H1 (cell line): ENCODE results near the gene MOK. TPM values are rescaled to one million over a fixed set of nuclear protein-coding genes. Genes with fewer than 3 reads are reported as not detected.

Source experiments
- CTCF ChIA-PET: fragments of 300-600 bp; sonication (Branson Sonifier 250); formaldehyde crosslinking; loops from one replicate; lab custom pipeline; 2021; ENCODE audit not compliant: partially characterized antibody; lab: Charles Lee
- POLR2A ChIA-PET: fragments of 300-600 bp; sonication (Branson Sonifier 250); formaldehyde crosslinking; loops from one replicate; lab custom pipeline; 2021; ENCODE audit warnings: inconsistent platforms; ENCODE audit not compliant: partially characterized antibody; lab: Charles Lee
- DNase-seq, 2 experiments: peaks; one replicate each; pipeline versions ENCODE4 v3.0.0 to v3.0.0-alpha.2; 2010 to 2022; ENCODE audit warnings: low spot score in 2 of 2, low read depth in 1 of 2, mixed read lengths in 1 of 2
- FAIRE-seq: peaks from 2 replicates; lab custom pipeline; 2011; peaks lifted over from hg19 to GRCh38; lab: Jason Lieb, UNC
- H2AFZ ChIP-seq: 2 replicates; pipeline ENCODE4 v1.8.1; 2012; ENCODE audit warnings: low read length, inconsistent platforms
- H2AK5ac ChIP-seq: 2 replicates; pipeline ENCODE4 v1.6.1; 2013; ENCODE audit warnings: low read depth, low read length
- H2BK120ac ChIP-seq: replicated peaks from 2 replicates; pipeline ENCODE3; 2013; ENCODE audit warnings: low read depth, low read length, inconsistent platforms
- H2BK12ac ChIP-seq: 2 replicates; pipeline ENCODE4 v1.6.1; 2013; ENCODE audit warnings: low read depth, low read length
- H2BK15ac ChIP-seq: 2 replicates; pipeline ENCODE4 v1.6.1; 2013; ENCODE audit warnings: low read length
- H2BK20ac ChIP-seq: 2 replicates; pipeline ENCODE4 v1.6.1; 2013; ENCODE audit warnings: low read length
- H2BK5ac ChIP-seq: 2 replicates; pipeline ENCODE4 v1.6.1; 2013; ENCODE audit warnings: low read depth, low read length
- H3K14ac ChIP-seq: 2 replicates; pipeline ENCODE4 v1.6.1; 2013; ENCODE audit warnings: inconsistent platforms; ENCODE audit not compliant: insufficient read length
- H3K18ac ChIP-seq: 2 replicates; pipeline ENCODE4 v1.6.1; 2013; ENCODE audit warnings: low read length; ENCODE audit errors: extremely low read depth
- H3K23ac ChIP-seq: 2 replicates; pipeline ENCODE4 v1.6.1; 2013; ENCODE audit warnings: inconsistent platforms; ENCODE audit not compliant: insufficient read length
- H3K23me2 ChIP-seq: 2 replicates; pipeline ENCODE4 v1.6.1; 2013; ENCODE audit warnings: low read depth, low read length
- H3K27ac ChIP-seq: 2 replicates; pipeline ENCODE4 v1.6.1; 2011; ENCODE audit warnings: low read depth, low read length, inconsistent platforms
- H3K27me3 ChIP-seq, 4 experiments: replicated peaks in 1 of 4; 1 replicate in 1 of 4; 2 replicates in 3 of 4; pipeline versions ENCODE4 v1.6.1 to v1.8.1; 2011 to 2013; ENCODE audit warnings: low read length in 3 of 4, mild to moderate bottlenecking in 3 of 4, inconsistent platforms in 2 of 4, mixed read lengths in 2 of 4, moderate library complexity in 1 of 4; ENCODE audit not compliant: control insufficient read depth in 3 of 4, insufficient read depth in 3 of 4; ENCODE audit errors: extremely low read depth in 1 of 4
- H3K36me3 ChIP-seq, 4 experiments: 2 replicates each; pipeline versions ENCODE4 v1.6.1 to v1.8.1; 2011 to 2013; ENCODE audit warnings: mild to moderate bottlenecking in 4 of 4, low read length in 3 of 4, moderate library complexity in 2 of 4, control low read depth in 1 of 4, inconsistent platforms in 1 of 4; ENCODE audit not compliant: insufficient read depth in 4 of 4, control insufficient read depth in 2 of 4
- H3K4ac ChIP-seq: replicated peaks from 2 replicates; pipeline ENCODE3; 2013; ENCODE audit warnings: low read length, low read depth, mixed read lengths, inconsistent platforms; ENCODE audit not compliant: insufficient read length
- H3K4me1 ChIP-seq, 4 experiments: replicated peaks in 1 of 4; 1 replicate in 1 of 4; 2 replicates in 3 of 4; pipeline versions ENCODE4 v1.6.1 to v1.8.1; 2011 to 2013; ENCODE audit warnings: low read length in 3 of 4, inconsistent platforms in 2 of 4, mixed read lengths in 1 of 4; ENCODE audit not compliant: insufficient read depth in 4 of 4, control insufficient read depth in 3 of 4
- H3K4me2 ChIP-seq, 2 experiments: 2 replicates each; pipeline versions ENCODE4 v1.6.1 to v1.8.1; 2011 to 2013; ENCODE audit warnings: low read depth in 2 of 2, low read length in 2 of 2, control low read depth in 1 of 2, inconsistent platforms in 1 of 2, mild to moderate bottlenecking in 1 of 2; ENCODE audit not compliant: insufficient read depth in 1 of 2
- H3K4me3 ChIP-seq, 4 experiments: fragments of 200-600, 300-600 bp in 1 of 4; sonication (generic), shearing (Covaris generic), sonication (Bioruptor Twin) in 1 of 4; 2 replicates each; pipeline versions ENCODE4 v1.5.1 to v1.8.1; 2011 to 2016; ENCODE audit warnings: low read length in 4 of 4, low read depth in 3 of 4, control low read depth in 2 of 4, inconsistent platforms in 2 of 4, mild to moderate bottlenecking in 2 of 4, mixed read lengths in 1 of 4, moderate library complexity in 1 of 4; ENCODE audit not compliant: insufficient read depth in 2 of 4; ENCODE audit errors: extremely low read depth in 1 of 4
- H3K56ac ChIP-seq: replicated peaks from 2 replicates; pipeline ENCODE3; 2013; ENCODE audit warnings: low read depth, mild to moderate bottlenecking, mixed read lengths, low read length, inconsistent platforms; ENCODE audit not compliant: insufficient read length
- H3K79me1 ChIP-seq: 2 replicates; pipeline ENCODE4 v1.6.1; 2013; ENCODE audit warnings: low read depth, low read length, control low read depth
- H3K79me2 ChIP-seq, 2 experiments: 2 replicates each; pipeline versions ENCODE4 v1.6.1 to v1.8.1; 2012 to 2013; ENCODE audit warnings: low read length in 2 of 2, mild to moderate bottlenecking in 2 of 2, inconsistent platforms in 1 of 2; ENCODE audit not compliant: insufficient read depth in 2 of 2, control insufficient read depth in 1 of 2
- H3K9ac ChIP-seq, 4 experiments: replicated peaks in 1 of 4; 1 replicate in 1 of 4; 2 replicates in 3 of 4; pipeline versions ENCODE4 v1.6.1 to v1.8.1; 2011 to 2013; ENCODE audit warnings: low read depth in 3 of 4, low read length in 3 of 4, control low read depth in 2 of 4, mild to moderate bottlenecking in 2 of 4, moderate library complexity in 2 of 4, inconsistent platforms in 1 of 4; ENCODE audit errors: extremely low read depth in 1 of 4
- H3K9me3 ChIP-seq, 2 experiments: 2 replicates each; pipeline versions ENCODE4 v1.6.1 to v1.8.1; 2012 to 2013; ENCODE audit warnings: mild to moderate bottlenecking in 2 of 2, moderate library complexity in 2 of 2, control low read depth in 1 of 2, inconsistent platforms in 1 of 2, low read depth in 1 of 2, low read length in 1 of 2, mixed read lengths in 1 of 2; ENCODE audit not compliant: insufficient read depth in 2 of 2
- H4K20me1 ChIP-seq, 2 experiments: replicated peaks in 1 of 2; 2 replicates each; pipeline versions ENCODE3 to v1.8.1; 2011 to 2013; ENCODE audit warnings: inconsistent platforms in 2 of 2, low read length in 2 of 2, mild to moderate bottlenecking in 1 of 2; ENCODE audit not compliant: insufficient read depth in 2 of 2, control insufficient read depth in 1 of 2
- H4K5ac ChIP-seq: 2 replicates; pipeline ENCODE4 v1.6.1; 2013; ENCODE audit warnings: low read length, low read depth, mixed read lengths, inconsistent platforms; ENCODE audit not compliant: insufficient read length
- H4K8ac ChIP-seq: 2 replicates; pipeline ENCODE4 v1.8.0; 2013; ENCODE audit warnings: mild to moderate bottlenecking, moderate library complexity, low read length, inconsistent platforms; ENCODE audit not compliant: insufficient read depth; ENCODE audit errors: extremely low read depth
- H4K91ac ChIP-seq: replicated peaks from 2 replicates; pipeline ENCODE3; 2013; ENCODE audit warnings: low read length, mixed read lengths, inconsistent platforms; ENCODE audit not compliant: insufficient read length
- BACH1 ChIP-seq: IDR thresholded peaks from 2 replicates; pipeline ENCODE4 v1.6.1; 2012; ENCODE audit warnings: low read length, improper control_type of control experiment
- CHD1 ChIP-seq: IDR thresholded peaks from 2 replicates; pipeline ENCODE4 v1.6.1; 2012; ENCODE audit warnings: low read depth, low read length, improper control_type of control experiment
- E2F6 ChIP-seq: IDR thresholded peaks from 2 replicates; pipeline ENCODE4 v1.6.1; 2012; ENCODE audit warnings: inconsistent platforms
- EP300 ChIP-seq, 2 experiments: IDR thresholded peaks; 1 replicate in 1 of 2; 2 replicates in 1 of 2; pipeline ENCODE4 v1.6.1; 2011 to 2012; ENCODE audit warnings: low read depth in 2 of 2, low read length in 2 of 2, mild to moderate bottlenecking in 2 of 2, borderline replicate concordance in 1 of 2, inconsistent platforms in 1 of 2, moderate library complexity in 1 of 2
- GTF2F1 ChIP-seq: IDR thresholded peaks from 2 replicates; pipeline ENCODE4 v1.6.1; 2012; ENCODE audit warnings: low read depth, low read length, improper control_type of control experiment, borderline replicate concordance
- HDAC6 ChIP-seq: IDR thresholded peaks from one replicate; pipeline ENCODE4 v1.7.1; 2012; ENCODE audit warnings: low read depth, mild to moderate bottlenecking, inconsistent platforms, low read length, moderate library complexity
- KDM1A ChIP-seq: fragments of 200-600, 300-600 bp; sonication (generic); IDR thresholded peaks from 2 replicates; pipeline ENCODE4 v1.7.1; 2016; ENCODE audit warnings: mild to moderate bottlenecking, low read length, borderline replicate concordance
- NANOG ChIP-seq: IDR thresholded peaks from 2 replicates; pipeline ENCODE4 v1.6.1; 2011; ENCODE audit warnings: low read length, low read depth, mild to moderate bottlenecking, inconsistent platforms; ENCODE audit not compliant: insufficient read depth, poor library complexity, severe bottlenecking
- NRF1 ChIP-seq: IDR thresholded peaks from 2 replicates; pipeline ENCODE4 v1.6.1; 2011; ENCODE audit warnings: mild to moderate bottlenecking, low read depth, low read length, improper control_type of control experiment
- SP4 ChIP-seq: IDR thresholded peaks from 2 replicates; pipeline ENCODE4 v1.6.1; 2012; ENCODE audit warnings: low read length, inconsistent platforms
- SRF ChIP-seq: IDR thresholded peaks from 2 replicates; pipeline ENCODE4 v1.6.1; 2011; ENCODE audit warnings: mild to moderate bottlenecking, low read depth, low read length, moderate library complexity
- SUZ12 ChIP-seq: fragments of 200-600 bp; sonication (generic); IDR thresholded peaks from 2 replicates; pipeline ENCODE4 v1.6.1; 2012; ENCODE audit warnings: mild to moderate bottlenecking, inconsistent platforms, low read length, moderate library complexity, mixed read lengths
- TCF12 ChIP-seq: IDR thresholded peaks from 2 replicates; pipeline ENCODE4 v1.6.1; 2011; ENCODE audit warnings: low read depth, mild to moderate bottlenecking, low read length
- ZNF274 ChIP-seq: IDR thresholded peaks from 2 replicates; pipeline ENCODE4 v1.7.0; 2012; ENCODE audit warnings: low read length, borderline replicate concordance; ENCODE audit errors: extremely low read depth
- WGBS, 2 experiments: shearing (Covaris generic) in 1 of 2; methylation state at CpG; one replicate each; pipeline versions ENCODE4 v1.1.6 to v1.1.7; 2013 to 2015; ENCODE audit warnings: low lambda C conversion rate in 2 of 2, mixed read lengths in 2 of 2, inconsistent platforms in 1 of 2, low coverage in 1 of 2, missing lambda C conversion rate in 1 of 2; ENCODE audit not compliant: insufficient replicate concordance in 2 of 2, insufficient coverage in 1 of 2, insufficient read length in 1 of 2; ENCODE audit errors: extremely low coverage in 1 of 2, missing lambda C conversion rate in 1 of 2; 5-methylcytosine and 5-hydroxymethylcytosine counted together
- polyA plus RNA-seq, 7 experiments: library from polyadenylated mRNA; depleted of rRNA in 3 of 7; stranded (reverse) in 5 of 7; unstranded in 2 of 7; fragments of >200 nt in 5 of 7; fragments of 200-250 nt in 2 of 7; gene quantifications; 1 replicate in 5 of 7; 2 replicates in 1 of 7; 4 replicates in 1 of 7; pipeline versions ENCODE4 v1.2.1 to v1.2.3, GENCODE V29; 2011 to 2013; ENCODE audit warnings: missing spikeins in 2 of 7, mixed read lengths in 2 of 7
- total RNA-seq: library from RNA; stranded (reverse); fragmentation: NEBNext Ultra II Directional; extraction: Animal tissue kit (Norgen Biotek cat#: 25700); gene quantifications from 2 replicates; pipeline ENCODE4 v1.2.1, GENCODE V29; 2021

MOK gene
- total and polyA plus RNA-seq, 2 of the 8 experiments (the other 6 are each of a cell fraction or from before 2014, with no cell fraction given): 2.1 to 2.5 TPM

DNA sequence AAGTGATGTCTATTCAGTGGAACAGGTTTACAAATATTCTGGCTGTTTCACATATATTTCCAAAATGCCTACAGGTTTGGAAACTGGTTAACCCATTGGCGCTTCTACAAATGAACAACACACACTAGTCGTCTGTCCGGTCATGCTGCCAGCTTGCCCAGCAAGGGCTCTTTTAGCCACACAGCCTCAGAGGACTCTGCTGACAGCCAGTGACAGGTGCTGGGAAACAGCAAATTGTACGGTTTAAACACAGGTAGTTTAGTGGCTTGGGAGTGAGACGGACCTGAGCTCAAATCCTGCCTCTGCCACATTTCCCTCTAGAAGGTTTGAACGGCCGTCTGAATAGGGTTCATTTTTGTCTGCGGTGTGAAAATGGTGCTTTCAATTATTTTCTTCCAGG, 53.8 kb downstream of the MOK start:
- Histone ChIP-seq H2AK5ac (no peak overlapping the region), H3K27ac (no peak overlapping the region), H3K56ac (no peak overlapping the region), H4K91ac (no peak overlapping the region), H2BK15ac (no peak overlapping the region), H2AFZ (no peak overlapping the region), H3K23me2 (no peaks in the 10 kb centered on the region; the same call in 1 of the 2 replicates), H2BK5ac (no peak overlapping the region), H3K9me3 (no peaks in the 10 kb centered on the region), H3K18ac (no peak overlapping the region), H3K79me1 (no peaks in the 10 kb centered on the region), H4K5ac (no peak overlapping the region), H3K4me3 (no peak overlapping the region), H3K4ac (no peak overlapping the region), H3K9ac (no peak overlapping the region), H3K79me2 (no peaks in the 10 kb centered on the region), H3K27me3 (peaks cover 3 to 22% (median 18%) of the 10 kb centered on the region in 4 experiments; a peak in 4 of 7 replicates), H3K14ac (no peak overlapping the region), H2BK12ac (no peak overlapping the region), H4K20me1 (no peaks in the 10 kb centered on the region), H3K36me3 (no peaks in the 10 kb centered on the region), H3K4me1 (peaks cover 3 to 15% (median 7%) of the 10 kb centered on the region in 4 experiments; a peak in 5 of 7 replicates), H3K23ac (no peak overlapping the region), H3K4me2 (no peak overlapping the region), H2BK120ac (no peak overlapping the region), H4K8ac (no peak overlapping the region), H2BK20ac (no peak overlapping the region)
- ChIA-PET CTCF (interaction anchor here (1.5 kb wide), 2 partner anchors 20 to 35 kb away, joined by 3 to 4 read pairs; no protein-coding TSS in a partner anchor), POLR2A (no interaction called here)
- no peak for DNase-seq
- TF ChIP-seq EP300 (IDR thresholded peaks at IDR 0.05; ENCODE audit: borderline replicate concordance in 1 of 2, low read depth in 2 of 2, low read length in 2 of 2) (no peak), KDM1A (no peak), SRF (no peak), SP4 (no peak), NANOG (no peak), HDAC6 (no peak), SUZ12 (no peak), GTF2F1 (no peak), NRF1 (no peak), BACH1 (no peak), E2F6 (no peak), TCF12 (no peak), ZNF274 (no peak), CHD1 (no peak)
- no peak for FAIRE-seq
- WGBS, 2 experiments: 91% methylated on average over 8 of the region's 8 CpGs; no CpG with 5 or more reads in 1 of the 2 experiments
